ENCODE data around the gene RAN.
A peak's percentile ranks its signal among the peaks of the same experiment; 100 is the strongest.

Gene RAN

GRCh38 chr12:130911193-130911592 is 39.3 kb downstream of the RAN start:
- DNase-seq (ENCODE audit: extremely low read depth, low read depth), result no peak

DNA sequence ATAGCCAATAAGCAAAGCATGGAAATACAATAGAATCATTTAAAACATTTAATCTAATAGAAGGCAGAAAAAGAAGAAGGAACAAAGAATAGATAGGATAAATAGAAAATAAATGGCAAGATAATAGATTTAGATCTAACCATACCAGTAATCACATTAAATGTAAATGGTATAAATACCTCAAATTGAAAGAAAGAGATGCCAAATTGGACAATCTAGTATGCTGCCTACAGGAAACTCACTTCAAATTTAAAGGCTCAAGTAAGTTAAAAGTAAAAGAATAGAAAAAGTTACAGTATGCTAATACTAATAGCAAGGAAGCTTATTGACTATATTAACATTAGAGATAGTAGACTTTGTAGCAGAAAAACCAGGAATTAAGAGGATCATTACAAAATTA is 40.1 kb downstream of the RAN start:
- TF ChIP-seq, protein P1, sequence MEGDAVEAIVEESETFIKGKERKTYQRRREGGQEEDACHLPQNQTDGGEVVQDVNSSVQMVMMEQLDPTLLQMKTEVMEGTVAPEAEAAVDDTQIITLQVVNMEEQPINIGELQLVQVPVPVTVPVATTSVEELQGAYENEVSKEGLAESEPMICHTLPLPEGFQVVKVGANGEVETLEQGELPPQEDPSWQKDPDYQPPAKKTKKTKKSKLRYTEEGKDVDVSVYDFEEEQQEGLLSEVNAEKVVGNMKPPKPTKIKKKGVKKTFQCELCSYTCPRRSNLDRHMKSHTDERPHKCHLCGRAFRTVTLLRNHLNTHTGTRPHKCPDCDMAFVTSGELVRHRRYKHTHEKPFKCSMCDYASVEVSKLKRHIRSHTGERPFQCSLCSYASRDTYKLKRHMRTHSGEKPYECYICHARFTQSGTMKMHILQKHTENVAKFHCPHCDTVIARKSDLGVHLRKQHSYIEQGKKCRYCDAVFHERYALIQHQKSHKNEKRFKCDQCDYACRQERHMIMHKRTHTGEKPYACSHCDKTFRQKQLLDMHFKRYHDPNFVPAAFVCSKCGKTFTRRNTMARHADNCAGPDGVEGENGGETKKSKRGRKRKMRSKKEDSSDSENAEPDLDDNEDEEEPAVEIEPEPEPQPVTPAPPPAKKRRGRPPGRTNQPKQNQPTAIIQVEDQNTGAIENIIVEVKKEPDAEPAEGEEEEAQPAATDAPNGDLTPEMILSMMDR (IDR thresholded peaks at IDR 0.05; ENCODE audit: low read depth, low read length), result no peak
- no peak for DNase-seq (ENCODE audit: extremely low read depth, low read depth)

More at GRCh38 chr12:130911193-130911592, 39.3 kb downstream of the RAN start:
- TF ChIP-seq, protein P1 (IDR thresholded peaks at IDR 0.05; ENCODE audit: low read depth, low read length), result no peak

DNA sequence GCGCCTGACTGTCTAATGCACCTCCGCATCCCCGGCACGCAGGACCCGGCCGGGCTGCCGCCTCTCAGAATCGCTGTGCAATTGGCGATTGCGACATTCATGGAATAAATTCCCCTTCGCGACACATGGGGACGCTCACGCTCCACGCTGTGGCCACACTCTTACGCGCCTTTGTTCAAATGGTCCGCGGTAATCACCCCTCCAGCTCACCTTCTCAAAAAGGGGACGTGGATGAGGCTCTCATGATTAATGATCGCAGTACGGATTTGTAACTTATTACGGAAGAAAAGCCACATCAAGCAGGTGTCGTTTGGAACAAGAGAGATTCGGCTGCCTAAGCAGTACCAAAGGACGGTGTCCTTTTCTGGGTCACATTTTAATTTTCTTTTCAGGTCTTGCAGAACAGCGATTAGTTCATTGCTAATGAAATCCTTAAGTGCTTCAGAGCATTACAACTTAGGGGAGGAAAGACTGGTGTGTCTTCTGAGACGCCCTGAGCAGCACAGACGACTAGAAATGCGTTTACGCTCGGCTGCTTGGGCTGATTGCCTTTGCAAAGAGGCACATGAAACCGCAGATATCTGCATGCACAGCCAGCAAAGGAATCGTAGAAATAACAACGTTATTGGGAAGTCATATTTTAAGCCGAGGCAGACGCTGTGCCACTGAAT is 44.5 kb downstream of the RAN start:
- no peak for DNase-seq (ENCODE audit: extremely low read depth, low read depth)
- TF ChIP-seq, protein P1 (IDR thresholded peaks at IDR 0.05; ENCODE audit: low read depth, low read length), result peak; percentile 93

GRCh38 chr12:130917607-130918006 is 45.7 kb downstream of the RAN start:
- no peak for DNase-seq (ENCODE audit: extremely low read depth, low read depth)
- TF ChIP-seq, protein P1 (IDR thresholded peaks at IDR 0.05; ENCODE audit: low read depth, low read length), result no peak

DNA sequence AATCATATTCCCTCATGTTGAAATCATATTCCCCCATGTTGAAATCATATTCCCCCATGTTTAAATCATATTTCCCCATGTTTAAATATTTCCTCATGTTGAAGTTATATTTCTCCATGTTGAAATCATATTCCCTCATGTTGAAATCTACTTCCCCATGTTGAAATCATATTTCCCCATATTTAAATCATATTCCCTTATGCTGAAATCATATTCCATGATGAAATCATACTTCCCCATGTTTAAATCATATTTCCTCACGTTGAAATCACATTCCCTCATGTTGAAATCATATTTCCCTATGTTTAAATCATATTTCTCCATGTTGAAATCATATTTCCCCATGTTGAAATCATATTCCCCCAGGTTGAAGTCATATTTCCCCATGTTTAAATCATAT is 47.2 kb downstream of the RAN start:
- no peak for DNase-seq (ENCODE audit: extremely low read depth, low read depth)
- TF ChIP-seq, protein P1 (IDR thresholded peaks at IDR 0.05; ENCODE audit: low read depth, low read length), result no peak

DNA sequence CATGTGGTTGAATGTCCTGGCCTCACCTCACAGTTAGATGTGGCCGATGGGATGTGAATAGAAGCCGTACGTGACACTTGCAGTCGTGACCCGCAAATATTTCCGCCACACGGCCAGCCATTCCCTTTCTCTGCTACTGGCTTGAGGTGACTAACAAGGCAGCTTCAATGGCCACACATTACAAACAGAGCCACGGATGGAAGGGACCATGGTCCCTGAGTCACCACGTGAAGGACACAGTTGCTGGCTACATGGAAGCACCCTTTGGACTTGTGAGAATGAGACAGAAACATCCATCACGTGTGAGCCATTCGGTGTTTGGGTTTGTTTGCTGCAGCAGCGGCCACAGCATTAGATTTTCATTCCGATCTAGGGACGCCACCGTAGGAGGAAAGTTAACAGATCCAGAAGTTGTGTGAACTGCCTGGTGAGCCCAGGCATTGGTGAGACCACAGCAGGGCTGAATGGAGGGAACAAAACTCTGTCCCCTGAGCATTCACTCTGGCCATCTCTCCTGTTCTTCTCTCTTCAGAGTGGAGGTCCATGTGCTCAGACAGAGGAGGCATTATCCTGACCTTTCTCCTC is 48.3 kb downstream of the RAN start:
- TF ChIP-seq, protein P1 (IDR thresholded peaks at IDR 0.05; ENCODE audit: low read depth, low read length), result no peak
- DNase-seq (ENCODE audit: extremely low read depth, low read depth), result no peak

DNA sequence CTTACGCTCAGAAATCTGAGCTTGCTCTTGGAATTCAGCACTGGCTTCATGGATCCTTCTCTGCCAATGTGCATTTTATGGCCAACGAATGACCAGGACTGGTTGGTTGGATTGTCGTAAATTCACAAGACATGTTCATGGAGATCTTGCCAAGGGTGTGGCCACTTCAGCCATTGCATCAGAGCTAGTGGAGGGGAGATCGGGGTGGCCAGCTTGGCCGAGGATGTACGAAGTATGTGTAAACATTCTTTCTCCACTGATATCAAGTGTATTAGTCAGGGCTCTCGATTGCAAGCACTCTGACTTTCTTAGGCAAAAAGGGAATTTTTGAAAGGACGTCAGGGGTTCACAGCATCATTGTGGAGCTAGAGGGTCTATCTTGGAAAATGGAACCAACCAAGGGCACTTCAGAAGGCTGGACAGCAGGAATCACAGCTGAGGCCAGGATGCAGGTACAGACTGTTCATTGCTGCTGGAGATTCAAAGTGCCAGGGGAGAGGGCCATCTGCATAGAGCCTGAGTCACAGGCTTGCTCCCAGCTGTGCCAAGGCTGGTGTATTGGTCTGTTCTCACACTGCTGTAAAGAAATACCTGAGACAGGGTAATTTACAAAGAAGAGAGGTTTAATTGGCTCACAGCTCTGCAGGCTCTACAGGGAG is 49.0 kb downstream of the RAN start:
- peak; percentile 76 for DNase-seq (ENCODE audit: extremely low read depth, low read depth)
- TF ChIP-seq, protein P1 (IDR thresholded peaks at IDR 0.05; ENCODE audit: low read depth, low read length), result no peak

All from AG09319 (cell line).